ENCODE data around the gene SAMD11.
"Not testable (repeated sequence)": the region's sequence is repeated elsewhere in the genome, so short reads cannot be mapped to it uniquely, and the experiment has no call there.

SAMD11 gene

GRCh38 chr1:980602-981395 is 57.1 kb downstream of the SAMD11 start:
- no peak for DNase-seq

GRCh38 chr1:981491-981954 is 57.8 kb downstream of the SAMD11 start:
- no peak for DNase-seq

GRCh38 chr1:981955-982558 is 58.3 kb downstream of the SAMD11 start, which contains the start of gene PERM1:
Gene PERM1, minus strand, starts transcription at chr1:982093. Its CDS starts 1,064 bp downstream, at chr1:981029.
- no peak for DNase-seq

GRCh38 chr1:982765-983436 is 59.2 kb downstream of the SAMD11 start:
- no peak for DNase-seq

GRCh38 chr1:983798-984475 is 60.2 kb downstream of the SAMD11 start:
- DNase-seq, result peak; percentile 61

GRCh38 chr1:984476-984814 is 60.7 kb downstream of the SAMD11 start:
- DNase-seq, result no peak

GRCh38 chr1:985126-985525 is 61.4 kb downstream of the SAMD11 start:
- no peak for DNase-seq

- DNase-seq, result not testable (repeated sequence)
Observed at GRCh38 chr1:988061-988460, 64.3 kb downstream of the SAMD11 start.

- DNase-seq, result not testable (repeated sequence)
Observed at GRCh38 chr1:991275-991674, 67.6 kb downstream of the SAMD11 start.

GRCh38 chr1:991895-992294 is 68.2 kb downstream of the SAMD11 start:
- DNase-seq, result no peak

GRCh38 chr1:992362-992761 is 68.6 kb downstream of the SAMD11 start:
- DNase-seq, result no peak

GRCh38 chr1:993379-993995 is 69.8 kb downstream of the SAMD11 start:
- no peak for DNase-seq

Measured in activated CD4-positive, alpha-beta T cell treated with anti-CD3 and anti-CD28 coated beads for 1 hour (primary cell).